GM23338 (cell line): ENCODE data around the gene GOLGA6D. TPM values are rescaled to one million over a fixed set of nuclear protein-coding genes. Genes with fewer than 3 reads are reported as not detected.

Experiments
- ATAC-seq: fragments of 200-7000 bp; cut with Tn5 transposase; 3 replicates; pipeline ENCODE4 v1.9.1; 2020
- DNase-seq: peaks from one replicate; pipeline ENCODE4 v3.0.0-alpha.2; 2015; ENCODE audit warnings: low spot score
- H2AFZ ChIP-seq: fragments of 200-600 bp; sonication (generic); 2 replicates; pipeline ENCODE4 v1.8.0; 2016; ENCODE audit warnings: antibody characterized with exemption, mild to moderate bottlenecking, moderate library complexity
- H3F3A ChIP-seq: fragments of 200-600 bp; sonication (generic); replicated peaks from 2 replicates; pipeline ENCODE4 v1.8.0; 2017; ENCODE audit warnings: antibody characterized with exemption, mixed run types, low read depth
- H3K27ac ChIP-seq: fragments of 200-600 bp; sonication (generic); 2 replicates; pipeline ENCODE4 v1.6.1; 2016; ENCODE audit warnings: low read depth
- H3K27me3 ChIP-seq: fragments of 200-600 bp; sonication (generic); 2 replicates; pipeline ENCODE4 v1.8.0; 2016; ENCODE audit warnings: mild to moderate bottlenecking, mixed run types, moderate library complexity; ENCODE audit not compliant: insufficient read depth
- H3K36me3 ChIP-seq: fragments of 200-600 bp; sonication (generic); 2 replicates; pipeline ENCODE4 v1.8.0; 2016; ENCODE audit warnings: mild to moderate bottlenecking; ENCODE audit not compliant: insufficient read depth
- H3K4me1 ChIP-seq: fragments of 200-600 bp; sonication (generic); 2 replicates; pipeline ENCODE4 v1.8.0; 2016; ENCODE audit warnings: mild to moderate bottlenecking, moderate library complexity; ENCODE audit not compliant: insufficient read depth
- H3K4me2 ChIP-seq: fragments of 200-600 bp; sonication (generic); 2 replicates; pipeline ENCODE4 v1.7.1; 2017; ENCODE audit warnings: mixed run types
- H3K4me3 ChIP-seq: fragments of 200-600 bp; sonication (generic); 2 replicates; pipeline ENCODE4 v1.6.1; 2016; ENCODE audit warnings: mixed run types
- H3K79me2 ChIP-seq: fragments of 200-600 bp; sonication (generic); replicated peaks from 2 replicates; pipeline ENCODE4 v1.8.0; 2017; ENCODE audit warnings: mild to moderate bottlenecking; ENCODE audit not compliant: insufficient read depth
- H3K9me2 ChIP-seq: fragments of 200-600 bp; sonication (generic); 2 replicates; pipeline ENCODE4 v1.8.0; 2017; ENCODE audit not compliant: insufficient read depth
- H4K20me1 ChIP-seq: fragments of 200-600 bp; sonication (generic); replicated peaks from 2 replicates; pipeline ENCODE4 v1.8.0; 2017; ENCODE audit warnings: mild to moderate bottlenecking; ENCODE audit not compliant: insufficient read depth
- H3K27ac Mint-ChIP-seq: 2 replicates; pipeline ENCODE4 v1.8.0; 2020; ENCODE audit warnings: inconsistent platforms, mild to moderate bottlenecking, moderate library complexity, mixed read lengths
- H3K27me3 Mint-ChIP-seq: 3 replicates; pipeline ENCODE4 v1.8.0; 2022; ENCODE audit warnings: low read depth, mild to moderate bottlenecking, moderate library complexity, mixed read lengths, inconsistent platforms; ENCODE audit not compliant: insufficient read depth, poor library complexity
- H3K36me3 Mint-ChIP-seq: 3 replicates; pipeline ENCODE4 v1.8.0; 2021; ENCODE audit warnings: low read depth, mild to moderate bottlenecking, inconsistent platforms, moderate library complexity, mixed read lengths
- H3K4me1 Mint-ChIP-seq: 3 replicates; pipeline ENCODE4 v1.8.0; 2020; ENCODE audit warnings: mild to moderate bottlenecking, inconsistent platforms, mixed read lengths
- H3K4me3 Mint-ChIP-seq: 3 replicates; pipeline ENCODE4 v1.8.0; 2021; ENCODE audit warnings: moderate library complexity, mild to moderate bottlenecking, inconsistent platforms, mixed read lengths
- H3K9me3 Mint-ChIP-seq: 3 replicates; pipeline ENCODE4 v1.8.0; 2020; ENCODE audit warnings: moderate library complexity, mild to moderate bottlenecking, inconsistent platforms, mixed read lengths
- CREB1 ChIP-seq: fragments of 250-450 bp; sonication (Bioruptor Pico); IDR thresholded peaks from 2 replicates; pipeline ENCODE4 v1.5.0; 2020; ENCODE audit warnings: low read depth, mild to moderate bottlenecking, moderate library complexity
- EZH2 ChIP-seq: fragments of 200-600 bp; sonication (generic); IDR thresholded peaks from one replicate; pipeline ENCODE4 v1.8.0; 2017; ENCODE audit warnings: antibody characterized with exemption, mild to moderate bottlenecking, low read depth; ENCODE audit not compliant: unreplicated experiment
- EZH2phosphoT487 ChIP-seq: fragments of 200-600 bp; sonication (generic); IDR thresholded peaks from one replicate; pipeline ENCODE4 v1.8.1; 2018; ENCODE audit warnings: antibody characterized with exemption; ENCODE audit not compliant: unreplicated experiment
- JUNB ChIP-seq: IDR thresholded peaks from one replicate; pipeline ENCODE4 v1.6.1; 2016; ENCODE audit warnings: antibody characterized with exemption; ENCODE audit not compliant: unreplicated experiment
- NANOG ChIP-seq: IDR thresholded peaks from 2 replicates; pipeline ENCODE4 v1.6.1; 2016; ENCODE audit warnings: antibody characterized with exemption, borderline replicate concordance
- POLR2AphosphoS5 ChIP-seq: IDR thresholded peaks from 2 replicates; pipeline ENCODE4 v1.6.1; 2016; ENCODE audit warnings: antibody characterized with exemption, low read depth
- STAT1 ChIP-seq: IDR thresholded peaks from one replicate; pipeline ENCODE4 v1.6.1; 2016; ENCODE audit warnings: antibody characterized with exemption; ENCODE audit not compliant: unreplicated experiment
- ZNF114 ChIP-seq: fragments of 250-450 bp; sonication (Bioruptor Pico); IDR thresholded peaks from 2 replicates; pipeline ENCODE4 v1.5.0; 2020; ENCODE audit warnings: mild to moderate bottlenecking, moderate library complexity
- ZNF331 ChIP-seq: fragments of 250-450 bp; sonication (Bioruptor Pico); IDR thresholded peaks from 2 replicates; pipeline ENCODE4 v1.5.0; 2020; ENCODE audit warnings: low read depth, mild to moderate bottlenecking, moderate library complexity
- polyA plus RNA-seq: library from polyadenylated mRNA; unstranded; fragments of >200 nt; fragmentation: Nextera tagmentation; extraction: Ambion mirVana; gene quantifications from 2 replicates; pipeline ENCODE4 v1.2.1, GENCODE V29; 2016
- total RNA-seq: library from RNA; depleted of rRNA; stranded (reverse); fragments of >200 nt; shearing (Covaris generic); gene quantifications from 2 replicates; pipeline ENCODE4 v1.2.3, GENCODE V29; 2014
- TF ChIP-seq, protein P1 (sequence below): IDR thresholded peaks from one replicate; pipeline ENCODE4 v1.6.1; 2018; ENCODE audit warnings: antibody characterized with exemption; ENCODE audit not compliant: unreplicated experiment
- TF ChIP-seq, protein P2 (sequence below), 2 experiments: fragments of 200-600 bp in 1 of 2; sonication (generic) in 1 of 2; conservative IDR thresholded peaks; 2 replicates each; pipeline versions ENCODE4 v1.5.1 to v1.6.1; 2016 to 2017; ENCODE audit warnings: antibody characterized with exemption in 2 of 2, low read depth in 2 of 2, mild to moderate bottlenecking in 2 of 2, moderate library complexity in 1 of 2
- TF ChIP-seq, protein P3 (sequence below): IDR thresholded peaks from 2 replicates; pipeline ENCODE4 v1.6.1; 2016; ENCODE audit warnings: antibody characterized with exemption
- TF ChIP-seq, protein P4 (sequence below): fragments of 250-450 bp; sonication (Bioruptor Pico); IDR thresholded peaks from 2 replicates; pipeline ENCODE4 v1.5.0; 2020; ENCODE audit warnings: mild to moderate bottlenecking, moderate library complexity

GOLGA6D gene
- total and polyA plus RNA-seq, 2 experiments from 2014 or later: 0.99 to 1.0 TPM

DNA sequence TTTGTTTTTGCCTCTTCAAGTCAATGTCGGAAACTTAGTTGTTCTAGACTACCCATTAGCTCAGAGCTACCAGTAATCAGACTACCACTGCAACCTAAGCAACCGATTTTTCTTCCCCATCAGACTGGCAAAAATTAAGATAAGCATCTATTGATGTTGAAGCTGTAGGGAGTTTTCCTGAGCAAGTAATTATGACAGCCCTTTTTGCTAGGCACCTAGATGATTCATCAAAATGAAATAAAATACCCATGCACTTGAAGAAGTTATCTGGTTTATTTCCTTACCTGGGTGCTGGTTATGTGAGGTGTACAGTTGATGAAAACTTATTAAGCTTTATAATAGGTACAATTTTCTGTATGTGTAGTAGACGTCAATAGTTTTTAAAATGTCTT is 52.7 kb downstream of the GOLGA6D start:
- Histone ChIP-seq H3K36me3 (no peaks in the 10 kb centered on the region), H4K20me1 (no peaks in the 10 kb centered on the region), H3K9me2 (no peaks in the 10 kb centered on the region), H3K4me1 (no peaks in the 10 kb centered on the region), H3K4me3 (peak overlapping the region; percentile 74), H3K27me3 (no peaks in the 10 kb centered on the region), H3K27ac (no peak overlapping the region), H3F3A (no peaks in the 10 kb centered on the region), H3K4me2 (peak overlapping the region; percentile 94), H3K79me2 (peaks cover 6% of the 10 kb centered on the region), H2AFZ (peak overlapping the region; percentile 63; the same call in 1 of the 2 replicates)
- Mint-ChIP-seq H3K9me3 (peaks cover 3% of the 10 kb centered on the region; the same call in 2 of the 3 replicates), H3K36me3 (peaks cover 6% of the 10 kb centered on the region), H3K4me1 (peaks cover 14% of the 10 kb centered on the region), H3K4me3 (peak overlapping the region; percentile 98), H3K27ac (peak overlapping the region; percentile 96), H3K27me3 (peaks cover 18% of the 10 kb centered on the region)
- TF ChIP-seq NANOG (no peak), ZNF114 (CRISPR knock-in tag) (no peak), EZH2 (no peak), EZH2phosphoT487 (no peak), CREB1 (CRISPR knock-in tag) (no peak), POLR2AphosphoS5 (no peak), STAT1 (no peak), ZNF331 (no peak), JUNB (no peak)
- TF ChIP-seq, protein P1, sequence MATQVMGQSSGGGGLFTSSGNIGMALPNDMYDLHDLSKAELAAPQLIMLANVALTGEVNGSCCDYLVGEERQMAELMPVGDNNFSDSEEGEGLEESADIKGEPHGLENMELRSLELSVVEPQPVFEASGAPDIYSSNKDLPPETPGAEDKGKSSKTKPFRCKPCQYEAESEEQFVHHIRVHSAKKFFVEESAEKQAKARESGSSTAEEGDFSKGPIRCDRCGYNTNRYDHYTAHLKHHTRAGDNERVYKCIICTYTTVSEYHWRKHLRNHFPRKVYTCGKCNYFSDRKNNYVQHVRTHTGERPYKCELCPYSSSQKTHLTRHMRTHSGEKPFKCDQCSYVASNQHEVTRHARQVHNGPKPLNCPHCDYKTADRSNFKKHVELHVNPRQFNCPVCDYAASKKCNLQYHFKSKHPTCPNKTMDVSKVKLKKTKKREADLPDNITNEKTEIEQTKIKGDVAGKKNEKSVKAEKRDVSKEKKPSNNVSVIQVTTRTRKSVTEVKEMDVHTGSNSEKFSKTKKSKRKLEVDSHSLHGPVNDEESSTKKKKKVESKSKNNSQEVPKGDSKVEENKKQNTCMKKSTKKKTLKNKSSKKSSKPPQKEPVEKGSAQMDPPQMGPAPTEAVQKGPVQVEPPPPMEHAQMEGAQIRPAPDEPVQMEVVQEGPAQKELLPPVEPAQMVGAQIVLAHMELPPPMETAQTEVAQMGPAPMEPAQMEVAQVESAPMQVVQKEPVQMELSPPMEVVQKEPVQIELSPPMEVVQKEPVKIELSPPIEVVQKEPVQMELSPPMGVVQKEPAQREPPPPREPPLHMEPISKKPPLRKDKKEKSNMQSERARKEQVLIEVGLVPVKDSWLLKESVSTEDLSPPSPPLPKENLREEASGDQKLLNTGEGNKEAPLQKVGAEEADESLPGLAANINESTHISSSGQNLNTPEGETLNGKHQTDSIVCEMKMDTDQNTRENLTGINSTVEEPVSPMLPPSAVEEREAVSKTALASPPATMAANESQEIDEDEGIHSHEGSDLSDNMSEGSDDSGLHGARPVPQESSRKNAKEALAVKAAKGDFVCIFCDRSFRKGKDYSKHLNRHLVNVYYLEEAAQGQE: no peak
- TF ChIP-seq, protein P2, sequence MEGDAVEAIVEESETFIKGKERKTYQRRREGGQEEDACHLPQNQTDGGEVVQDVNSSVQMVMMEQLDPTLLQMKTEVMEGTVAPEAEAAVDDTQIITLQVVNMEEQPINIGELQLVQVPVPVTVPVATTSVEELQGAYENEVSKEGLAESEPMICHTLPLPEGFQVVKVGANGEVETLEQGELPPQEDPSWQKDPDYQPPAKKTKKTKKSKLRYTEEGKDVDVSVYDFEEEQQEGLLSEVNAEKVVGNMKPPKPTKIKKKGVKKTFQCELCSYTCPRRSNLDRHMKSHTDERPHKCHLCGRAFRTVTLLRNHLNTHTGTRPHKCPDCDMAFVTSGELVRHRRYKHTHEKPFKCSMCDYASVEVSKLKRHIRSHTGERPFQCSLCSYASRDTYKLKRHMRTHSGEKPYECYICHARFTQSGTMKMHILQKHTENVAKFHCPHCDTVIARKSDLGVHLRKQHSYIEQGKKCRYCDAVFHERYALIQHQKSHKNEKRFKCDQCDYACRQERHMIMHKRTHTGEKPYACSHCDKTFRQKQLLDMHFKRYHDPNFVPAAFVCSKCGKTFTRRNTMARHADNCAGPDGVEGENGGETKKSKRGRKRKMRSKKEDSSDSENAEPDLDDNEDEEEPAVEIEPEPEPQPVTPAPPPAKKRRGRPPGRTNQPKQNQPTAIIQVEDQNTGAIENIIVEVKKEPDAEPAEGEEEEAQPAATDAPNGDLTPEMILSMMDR (conservative IDR thresholded peaks at IDR 0.05; ENCODE audit: low read depth in 2 of 2): no peak
- TF ChIP-seq, protein P3, sequence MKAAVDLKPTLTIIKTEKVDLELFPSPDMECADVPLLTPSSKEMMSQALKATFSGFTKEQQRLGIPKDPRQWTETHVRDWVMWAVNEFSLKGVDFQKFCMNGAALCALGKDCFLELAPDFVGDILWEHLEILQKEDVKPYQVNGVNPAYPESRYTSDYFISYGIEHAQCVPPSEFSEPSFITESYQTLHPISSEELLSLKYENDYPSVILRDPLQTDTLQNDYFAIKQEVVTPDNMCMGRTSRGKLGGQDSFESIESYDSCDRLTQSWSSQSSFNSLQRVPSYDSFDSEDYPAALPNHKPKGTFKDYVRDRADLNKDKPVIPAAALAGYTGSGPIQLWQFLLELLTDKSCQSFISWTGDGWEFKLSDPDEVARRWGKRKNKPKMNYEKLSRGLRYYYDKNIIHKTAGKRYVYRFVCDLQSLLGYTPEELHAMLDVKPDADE: no peak
- TF ChIP-seq, protein P4, sequence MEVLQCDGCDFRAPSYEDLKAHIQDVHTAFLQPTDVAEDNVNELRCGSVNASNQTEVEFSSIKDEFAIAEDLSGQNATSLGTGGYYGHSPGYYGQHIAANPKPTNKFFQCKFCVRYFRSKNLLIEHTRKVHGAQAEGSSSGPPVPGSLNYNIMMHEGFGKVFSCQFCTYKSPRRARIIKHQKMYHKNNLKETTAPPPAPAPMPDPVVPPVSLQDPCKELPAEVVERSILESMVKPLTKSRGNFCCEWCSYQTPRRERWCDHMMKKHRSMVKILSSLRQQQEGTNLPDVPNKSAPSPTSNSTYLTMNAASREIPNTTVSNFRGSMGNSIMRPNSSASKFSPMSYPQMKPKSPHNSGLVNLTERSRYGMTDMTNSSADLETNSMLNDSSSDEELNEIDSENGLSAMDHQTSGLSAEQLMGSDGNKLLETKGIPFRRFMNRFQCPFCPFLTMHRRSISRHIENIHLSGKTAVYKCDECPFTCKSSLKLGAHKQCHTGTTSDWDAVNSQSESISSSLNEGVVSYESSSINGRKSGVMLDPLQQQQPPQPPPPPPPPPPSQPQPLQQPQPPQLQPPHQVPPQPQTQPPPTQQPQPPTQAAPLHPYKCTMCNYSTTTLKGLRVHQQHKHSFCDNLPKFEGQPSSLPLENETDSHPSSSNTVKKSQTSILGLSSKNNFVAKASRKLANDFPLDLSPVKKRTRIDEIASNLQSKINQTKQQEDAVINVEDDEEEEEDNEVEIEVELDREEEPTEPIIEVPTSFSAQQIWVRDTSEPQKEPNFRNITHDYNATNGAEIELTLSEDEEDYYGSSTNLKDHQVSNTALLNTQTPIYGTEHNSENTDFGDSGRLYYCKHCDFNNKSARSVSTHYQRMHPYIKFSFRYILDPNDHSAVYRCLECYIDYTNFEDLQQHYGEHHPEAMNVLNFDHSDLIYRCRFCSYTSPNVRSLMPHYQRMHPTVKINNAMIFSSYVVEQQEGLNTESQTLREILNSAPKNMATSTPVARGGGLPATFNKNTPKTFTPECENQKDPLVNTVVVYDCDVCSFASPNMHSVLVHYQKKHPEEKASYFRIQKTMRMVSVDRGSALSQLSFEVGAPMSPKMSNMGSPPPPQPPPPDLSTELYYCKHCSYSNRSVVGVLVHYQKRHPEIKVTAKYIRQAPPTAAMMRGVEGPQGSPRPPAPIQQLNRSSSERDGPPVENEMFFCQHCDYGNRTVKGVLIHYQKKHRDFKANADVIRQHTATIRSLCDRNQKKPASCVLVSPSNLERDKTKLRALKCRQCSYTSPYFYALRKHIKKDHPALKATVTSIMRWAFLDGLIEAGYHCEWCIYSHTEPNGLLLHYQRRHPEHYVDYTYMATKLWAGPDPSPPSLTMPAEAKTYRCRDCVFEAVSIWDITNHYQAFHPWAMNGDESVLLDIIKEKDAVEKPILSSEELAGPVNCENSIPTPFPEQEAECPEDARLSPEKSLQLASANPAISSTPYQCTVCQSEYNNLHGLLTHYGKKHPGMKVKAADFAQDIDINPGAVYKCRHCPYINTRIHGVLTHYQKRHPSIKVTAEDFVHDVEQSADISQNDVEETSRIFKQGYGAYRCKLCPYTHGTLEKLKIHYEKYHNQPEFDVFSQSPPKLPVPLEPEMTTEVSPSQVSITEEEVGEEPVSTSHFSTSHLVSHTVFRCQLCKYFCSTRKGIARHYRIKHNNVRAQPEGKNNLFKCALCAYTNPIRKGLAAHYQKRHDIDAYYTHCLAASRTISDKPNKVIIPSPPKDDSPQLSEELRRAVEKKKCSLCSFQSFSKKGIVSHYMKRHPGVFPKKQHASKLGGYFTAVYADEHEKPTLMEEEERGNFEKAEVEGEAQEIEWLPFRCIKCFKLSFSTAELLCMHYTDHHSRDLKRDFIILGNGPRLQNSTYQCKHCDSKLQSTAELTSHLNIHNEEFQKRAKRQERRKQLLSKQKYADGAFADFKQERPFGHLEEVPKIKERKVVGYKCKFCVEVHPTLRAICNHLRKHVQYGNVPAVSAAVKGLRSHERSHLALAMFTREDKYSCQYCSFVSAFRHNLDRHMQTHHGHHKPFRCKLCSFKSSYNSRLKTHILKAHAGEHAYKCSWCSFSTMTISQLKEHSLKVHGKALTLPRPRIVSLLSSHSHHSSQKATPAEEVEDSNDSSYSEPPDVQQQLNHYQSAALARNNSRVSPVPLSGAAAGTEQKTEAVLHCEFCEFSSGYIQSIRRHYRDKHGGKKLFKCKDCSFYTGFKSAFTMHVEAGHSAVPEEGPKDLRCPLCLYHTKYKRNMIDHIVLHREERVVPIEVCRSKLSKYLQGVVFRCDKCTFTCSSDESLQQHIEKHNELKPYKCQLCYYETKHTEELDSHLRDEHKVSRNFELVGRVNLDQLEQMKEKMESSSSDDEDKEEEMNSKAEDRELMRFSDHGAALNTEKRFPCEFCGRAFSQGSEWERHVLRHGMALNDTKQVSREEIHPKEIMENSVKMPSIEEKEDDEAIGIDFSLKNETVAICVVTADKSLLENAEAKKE: no peak
- DNase-seq (no peak), ATAC-seq (no peak)
